A673 (cell line): ENCODE measurements around the gene PTK6.

ENCODE experiments used
- CTCF ChIP-seq: fragments of 300-800, 200-600 bp; sonication (generic); conservative IDR thresholded peaks from 2 replicates; pipeline ENCODE4 v1.5.1; 2017; ENCODE audit warnings: low read depth, mild to moderate bottlenecking, antibody characterized with exemption, low read length, moderate library complexity, mixed read lengths
- EZH2 ChIP-seq: fragments of 200-600 bp; sonication (generic); IDR thresholded peaks from 2 replicates; pipeline ENCODE4 v1.6.1; 2017; ENCODE audit warnings: borderline replicate concordance, low read depth, mild to moderate bottlenecking, mixed read lengths, antibody characterized with exemption, low read length; ENCODE audit not compliant: poor library complexity, severe bottlenecking

GRCh38 chr20:63539441-63540370, 2.5 kb upstream of the PTK6 start:
- no peak for TF ChIP-seq CTCF
- no peak for TF ChIP-seq EZH2
